ENCODE results near the gene CNDP1. TPM values are rescaled to one million over a fixed set of nuclear protein-coding genes. Genes with fewer than 3 reads are reported as not detected.

The CNDP1 gene
- total RNA-seq, 1 experiment from 2014 or later: not detected

DNA sequence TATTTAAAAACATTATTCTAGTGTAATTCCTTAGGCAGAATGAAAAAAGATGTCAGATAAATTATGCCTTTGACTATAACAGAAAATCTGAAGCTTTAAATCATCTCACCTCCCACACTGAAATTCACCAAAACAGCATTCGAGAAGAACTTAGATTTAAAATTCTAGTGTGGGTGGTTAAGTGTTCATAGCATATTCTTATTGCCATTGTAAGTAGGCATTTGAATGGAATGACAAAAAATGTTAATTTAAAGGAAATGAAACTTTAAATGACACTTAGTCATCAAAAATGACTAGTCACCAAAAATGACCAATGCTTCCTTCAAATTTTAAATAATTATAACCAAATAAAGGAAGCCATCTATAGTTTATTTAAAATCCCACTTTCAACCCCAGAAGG is 56.4 kb downstream of the CNDP1 start:
- Mint-ChIP-seq H3K27me3 (ENCODE audit: insufficient read depth, unreplicated experiment) (peaks cover 28% of the 10 kb centered on the region), H3K4me1 (ENCODE audit: insufficient read depth, unreplicated experiment) (no peaks in the 10 kb centered on the region), H3K4me3 (ENCODE audit: unreplicated experiment) (no peak overlapping the region), H3K9me3 (ENCODE audit: unreplicated experiment) (no peaks in the 10 kb centered on the region), H3K27ac (ENCODE audit: low read depth, unreplicated experiment) (no peak overlapping the region), H3K36me3 (ENCODE audit: insufficient read depth, unreplicated experiment) (peaks cover 23% of the 10 kb centered on the region)
- intact Hi-C loops (cut with micrococcal nuclease): no loop called here
- ChIA-PET CTCF (interaction anchor here (1.8 kb wide), 1 partner anchor 39 kb away, joined by 4 read pairs; no protein-coding TSS in a partner anchor), POLR2A (interaction anchor here (0.5 to 1.3 kb wide), 2 partner anchors 10 to 1500 kb away, joined by 3 to 4 read pairs; no protein-coding TSS in a partner anchor)
- no peak for TF ChIP-seq CTCF (IDR thresholded peaks at IDR 0.05; ENCODE audit: unreplicated experiment)
- BruUV-seq (replicated peaks): no TSS peak
- no peak for DNase-seq (ENCODE audit: unreplicated experiment)

DNA sequence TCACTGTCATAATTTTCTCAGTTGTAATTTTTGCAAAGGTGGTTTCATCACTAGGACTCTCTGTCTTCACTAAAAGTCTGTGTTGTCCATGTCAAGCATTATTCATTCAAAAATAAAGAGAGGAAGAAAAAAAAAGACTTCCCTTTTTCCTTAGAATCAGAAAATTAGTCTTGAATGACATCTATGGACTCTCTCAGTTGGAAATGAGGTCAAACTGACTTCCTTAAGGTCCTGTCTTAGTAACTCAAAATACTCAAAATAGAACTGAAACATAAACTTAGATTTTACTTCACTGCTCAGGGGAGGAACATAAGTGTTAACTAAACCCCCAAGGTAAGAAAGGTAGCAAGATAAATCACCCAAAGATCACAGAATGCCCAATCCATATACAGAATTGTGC is 61.1 kb downstream of the CNDP1 start:
- H3K27ac Mint-ChIP-seq (ENCODE audit: low read depth, unreplicated experiment): no peak overlapping the region
- CTCF ChIA-PET: interaction anchor here (0.7 to 1.6 kb wide), 2 partner anchors 44 to 93 kb away, joined by 3 to 5 read pairs; no protein-coding TSS in a partner anchor
- TF ChIP-seq CTCF (IDR thresholded peaks at IDR 0.05; ENCODE audit: unreplicated experiment): no peak
- peak overlapping the region; percentile 85 for H3K4me3 Mint-ChIP-seq (ENCODE audit: unreplicated experiment)
- no peaks in the 10 kb centered on the region for H3K4me1 Mint-ChIP-seq (ENCODE audit: insufficient read depth, unreplicated experiment)
- no TSS peak for BruUV-seq (replicated peaks)
- POLR2A ChIA-PET: interaction anchor here (2.8 kb wide), 1 partner anchor 53 kb away, joined by 12 read pairs; no protein-coding TSS in a partner anchor
- peaks cover 23% of the 10 kb centered on the region for H3K36me3 Mint-ChIP-seq (ENCODE audit: insufficient read depth, unreplicated experiment)
- H3K9me3 Mint-ChIP-seq (ENCODE audit: unreplicated experiment): no peaks in the 10 kb centered on the region
- H3K27me3 Mint-ChIP-seq (ENCODE audit: insufficient read depth, unreplicated experiment): no peaks in the 10 kb centered on the region
- intact Hi-C loops (cut with micrococcal nuclease): no loop called here
- DNase-seq (ENCODE audit: unreplicated experiment): no peak

DNA sequence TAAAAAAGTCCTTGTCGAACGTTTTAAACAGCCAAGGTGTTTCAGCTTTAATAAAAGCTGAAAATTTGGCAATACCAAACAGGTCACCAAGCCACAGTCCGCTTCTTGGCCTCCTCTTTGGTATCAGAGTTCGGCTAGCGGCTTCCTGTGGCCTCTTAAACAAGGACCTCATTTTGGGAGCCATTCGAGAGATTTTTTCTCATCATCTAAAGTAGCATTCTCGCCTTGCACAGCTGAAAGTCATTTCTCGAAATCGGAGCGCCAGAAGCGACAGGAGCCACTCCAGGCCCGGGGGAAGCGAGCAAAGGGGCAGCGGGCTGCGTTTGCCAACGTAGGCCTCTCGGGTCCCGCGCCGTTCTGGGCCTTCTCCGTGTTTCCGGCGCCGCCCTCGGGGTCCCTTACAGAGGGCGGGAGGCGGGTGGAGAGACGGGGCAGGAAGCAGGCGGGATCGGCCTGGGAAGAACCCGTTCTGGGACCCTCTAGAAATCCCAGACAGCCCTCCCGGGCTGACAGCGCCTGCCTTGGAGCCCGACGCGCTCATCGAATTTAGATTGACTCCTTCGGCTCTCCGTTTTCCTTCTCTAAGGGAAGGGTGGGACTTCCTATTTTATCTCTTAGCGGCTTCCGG is 62.8 kb downstream of the CNDP1 start:
- CTCF ChIA-PET: interaction anchor here (0.8 to 1.3 kb wide), 3 partner anchors 9 to 514 kb away, joined by 3 read pairs; no protein-coding TSS in a partner anchor
- peaks cover 23% of the 10 kb centered on the region for H3K36me3 Mint-ChIP-seq (ENCODE audit: insufficient read depth, unreplicated experiment)
- H3K9me3 Mint-ChIP-seq (ENCODE audit: unreplicated experiment): no peaks in the 10 kb centered on the region
- peak overlapping the region; percentile 99 for H3K27ac Mint-ChIP-seq (ENCODE audit: low read depth, unreplicated experiment)
- no peaks in the 10 kb centered on the region for H3K4me1 Mint-ChIP-seq (ENCODE audit: insufficient read depth, unreplicated experiment)
- POLR2A ChIA-PET: interaction anchor here (0.6 to 3.8 kb wide), 15 partner anchors 9 to 1968 kb away, joined by 3 to 28 read pairs (median 3); partner anchors contain the start of genes CNDP2, PTGR3 and TSHZ1
- no peaks in the 10 kb centered on the region for H3K27me3 Mint-ChIP-seq (ENCODE audit: insufficient read depth, unreplicated experiment)
- H3K4me3 Mint-ChIP-seq (ENCODE audit: unreplicated experiment): peak overlapping the region; percentile 85
- BruUV-seq (replicated peaks): no TSS peak
- no peak for TF ChIP-seq CTCF (IDR thresholded peaks at IDR 0.05; ENCODE audit: unreplicated experiment)
- DNase-seq (ENCODE audit: unreplicated experiment): no peak
- intact Hi-C loops (cut with micrococcal nuclease): no loop called here

DNA sequence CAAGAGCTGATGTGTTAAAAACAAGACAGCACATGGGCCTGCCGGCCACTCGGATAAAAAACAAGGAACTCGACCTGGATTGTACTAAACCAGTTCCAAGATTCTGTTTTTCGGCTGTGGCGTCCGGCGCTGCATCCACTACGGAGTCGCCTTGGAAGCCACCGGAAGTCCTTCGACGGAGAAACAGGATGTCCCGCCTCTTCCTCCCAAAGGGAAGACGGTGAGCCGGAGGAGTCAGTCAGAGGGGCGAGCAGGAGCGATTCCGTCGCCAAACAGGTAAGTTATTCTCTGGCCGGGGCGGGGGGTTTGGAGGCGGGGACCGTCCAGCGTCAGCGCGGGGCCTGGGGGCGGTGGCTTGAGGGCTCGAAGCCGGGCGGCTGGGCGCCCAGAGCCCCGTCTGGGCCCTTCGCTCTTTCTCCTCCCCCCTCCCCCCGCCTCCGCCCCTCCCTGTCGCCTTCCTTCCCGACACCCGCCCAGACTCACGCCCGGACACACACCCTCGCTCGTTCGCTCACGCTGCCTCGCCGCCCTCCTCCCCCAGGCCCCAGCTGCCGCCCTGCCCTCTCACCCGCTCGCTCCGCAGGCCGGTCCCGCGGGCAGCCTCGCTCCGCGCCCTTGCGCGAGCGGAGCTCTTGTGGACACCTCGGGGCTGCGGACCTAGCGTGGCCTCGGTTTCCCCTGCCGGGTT is 63.5 kb downstream of the CNDP1 start, which contains the start of gene ZNF407:
ZNF407 (plus strand) TSS at position 209 of the 688 bp plus-strand sequence. CDS start 33,150 bp downstream, outside the sequence.
- TF ChIP-seq CTCF (IDR thresholded peaks at IDR 0.05; ENCODE audit: unreplicated experiment): no peak
- Mint-ChIP-seq H3K4me3 (ENCODE audit: unreplicated experiment) (peak within 1 kb of the TSS; percentile 85), H3K36me3 (ENCODE audit: insufficient read depth, unreplicated experiment) (peaks cover 20% of the 10 kb centered on the region), H3K27ac (ENCODE audit: low read depth, unreplicated experiment) (peak within 1 kb of the TSS; percentile 99), H3K9me3 (ENCODE audit: unreplicated experiment) (no peaks in the 10 kb centered on the region), H3K4me1 (ENCODE audit: insufficient read depth, unreplicated experiment) (no peaks in the 10 kb centered on the region), H3K27me3 (ENCODE audit: insufficient read depth, unreplicated experiment) (no peaks in the 10 kb centered on the region)
- ChIA-PET CTCF (interaction anchor here (0.6 to 1.4 kb wide), 3 partner anchors 45 to 390 kb away, joined by 3 to 4 read pairs (median 3); no protein-coding TSS in a partner anchor), POLR2A (interaction anchor here (0.6 to 3.8 kb wide), 15 partner anchors 9 to 1967 kb away, joined by 3 to 28 read pairs (median 4); partner anchors contain the start of genes CNDP2, PTGR3 and TSHZ1)
- DNase-seq (ENCODE audit: unreplicated experiment): peak; percentile 93
- intact Hi-C loops (cut with micrococcal nuclease): loop anchor here (1.0 kb wide), 1 partner anchor 103 kb away; no protein-coding TSS in a partner anchor
- no TSS peak for BruUV-seq (replicated peaks)

All from MCF 10A (cell line).